Activated effector memory CD4-positive, alpha-beta T cell treated with Interleukin-2 at 50 U/mL for 16 hours (primary cell): Measurements from ENCODE around the gene MPPE1.
A peak's percentile ranks its signal among the peaks of the same experiment; 100 is the strongest.
"Not testable (repeated sequence)": the region's sequence is repeated elsewhere in the genome, so short reads cannot be mapped to it uniquely, and the experiment has no call there.

ENCODE experiments used
- DNase-seq: peaks from one replicate; pipeline ENCODE4 v3.0.0-alpha.2; 2020

Gene MPPE1

GRCh38 chr18:11908182-11909060 lies at the start of gene MPPE1:
MPPE1 (minus strand) TSS chr18:11908317; CDS start chr18:11897264, 11,053 bp downstream.
- peak; percentile 81 for DNase-seq

- no peak for DNase-seq
These were observed 49.5 kb upstream of the MPPE1 start for GRCh38 chr18:11957636-11958035.

GRCh38 chr18:11956371-11957308 lies 48.5 kb upstream of the MPPE1 start:
- DNase-seq = no peak

- DNase-seq = no peak
These were observed 47.3 kb upstream of the MPPE1 start for GRCh38 chr18:11955239-11956029.

GRCh38 chr18:11953113-11953512 lies 45.0 kb upstream of the MPPE1 start:
- DNase-seq = no peak

- no peak for DNase-seq
These were observed 43.3 kb upstream of the MPPE1 start for GRCh38 chr18:11951390-11951851.

- DNase-seq = no peak
These were observed 42.7 kb upstream of the MPPE1 start for GRCh38 chr18:11950824-11951223.

- no peak for DNase-seq
These were observed 40.9 kb upstream of the MPPE1 start for GRCh38 chr18:11948852-11949523.

GRCh38 chr18:11947214-11948191 lies 39.4 kb upstream of the MPPE1 start:
- DNase-seq = peak; percentile 40

GRCh38 chr18:11946756-11947155 lies 38.6 kb upstream of the MPPE1 start:
- DNase-seq = no peak

- not testable (repeated sequence) for DNase-seq
These were observed 37.9 kb upstream of the MPPE1 start for GRCh38 chr18:11945834-11946659.

GRCh38 chr18:11944786-11945185 lies 36.7 kb upstream of the MPPE1 start:
- no peak for DNase-seq

- no peak for DNase-seq
These were observed 36.1 kb upstream of the MPPE1 start for GRCh38 chr18:11944252-11944651.

GRCh38 chr18:11943551-11943950 lies 35.4 kb upstream of the MPPE1 start:
- DNase-seq = no peak

- DNase-seq = no peak
These were observed 32.8 kb upstream of the MPPE1 start for GRCh38 chr18:11940956-11941355.

- peak; percentile 52 for DNase-seq
These were observed 29.9 kb upstream of the MPPE1 start for GRCh38 chr18:11937874-11938478.

GRCh38 chr18:11932393-11932792 lies 24.3 kb upstream of the MPPE1 start:
- no peak for DNase-seq

GRCh38 chr18:11927497-11927896 lies 19.4 kb upstream of the MPPE1 start:
- no peak for DNase-seq

GRCh38 chr18:11925800-11926481 lies 17.8 kb upstream of the MPPE1 start:
- DNase-seq = no peak
